ENCODE data around the gene ABR.
"Not testable (repeated sequence)": the region's sequence is repeated elsewhere in the genome, so short reads cannot be mapped to it uniquely, and the experiment has no call there.

The ABR gene

GRCh38 chr17:1136748-1137147 is 43.0 kb downstream of the ABR start:
- H3K4me3 Mint-ChIP-seq: no peak overlapping the region
- peaks cover 44% of the 10 kb centered on the region for H3K36me3 Mint-ChIP-seq (ENCODE audit: low read depth)
- no peaks in the 10 kb centered on the region for H3K9me3 Mint-ChIP-seq
- H3K4me1 Mint-ChIP-seq (ENCODE audit: low read depth): peaks cover 68% of the 10 kb centered on the region
- intact Hi-C loops (cut with micrococcal nuclease): no loop called here
- H3K27ac Mint-ChIP-seq: no peak overlapping the region
- H3K27me3 Mint-ChIP-seq: no peaks in the 10 kb centered on the region

- H3K27me3 Mint-ChIP-seq: no peaks in the 10 kb centered on the region
- peaks cover 68% of the 10 kb centered on the region for H3K4me1 Mint-ChIP-seq (ENCODE audit: low read depth)
- H3K4me3 Mint-ChIP-seq: no peak overlapping the region
- peaks cover 51% of the 10 kb centered on the region for H3K36me3 Mint-ChIP-seq (ENCODE audit: low read depth)
- intact Hi-C loops (cut with micrococcal nuclease): no loop called here
- H3K9me3 Mint-ChIP-seq: no peaks in the 10 kb centered on the region
- no peak overlapping the region for H3K27ac Mint-ChIP-seq
Measured at GRCh38 chr17:1134634-1135324, 45.0 kb downstream of the ABR start.

DNA sequence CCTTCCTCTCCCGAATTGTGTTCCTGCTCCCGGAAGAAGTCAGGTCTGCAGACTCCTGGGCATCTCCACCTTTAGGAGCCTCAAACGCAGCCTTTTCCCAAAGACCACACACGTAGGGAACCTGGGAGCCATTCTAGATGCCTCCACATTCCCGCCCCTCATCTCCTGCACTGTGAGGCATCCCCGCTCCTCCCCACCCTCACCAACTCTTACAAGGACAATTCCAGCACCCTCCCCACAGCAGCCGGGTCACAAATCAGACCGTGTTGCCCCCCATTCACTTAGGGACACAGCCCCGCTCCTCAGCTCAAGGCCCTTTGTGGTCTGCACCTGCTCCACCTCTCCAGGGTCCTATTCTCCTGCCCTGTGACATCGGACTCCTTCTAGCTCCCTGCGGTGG is 49.6 kb downstream of the ABR start:
- Mint-ChIP-seq H3K27me3 (no peaks in the 10 kb centered on the region), H3K9me3 (peaks cover 8% of the 10 kb centered on the region), H3K36me3 (ENCODE audit: low read depth) (peaks cover 77% of the 10 kb centered on the region), H3K4me1 (ENCODE audit: low read depth) (peaks cover 46% of the 10 kb centered on the region), H3K4me3 (no peak overlapping the region), H3K27ac (no peak overlapping the region)
- intact Hi-C loops (cut with micrococcal nuclease): no loop called here

- Mint-ChIP-seq H3K4me1 (ENCODE audit: low read depth) (peaks cover 49% of the 10 kb centered on the region), H3K36me3 (ENCODE audit: low read depth) (peaks cover 81% of the 10 kb centered on the region)
- H3K27me3 Mint-ChIP-seq; H3K9me3 Mint-ChIP-seq; intact Hi-C loops (cut with micrococcal nuclease); H3K27ac Mint-ChIP-seq; H3K4me3 Mint-ChIP-seq: not testable (repeated sequence)
Measured at GRCh38 chr17:1128463-1128862, 51.3 kb downstream of the ABR start.

DNA sequence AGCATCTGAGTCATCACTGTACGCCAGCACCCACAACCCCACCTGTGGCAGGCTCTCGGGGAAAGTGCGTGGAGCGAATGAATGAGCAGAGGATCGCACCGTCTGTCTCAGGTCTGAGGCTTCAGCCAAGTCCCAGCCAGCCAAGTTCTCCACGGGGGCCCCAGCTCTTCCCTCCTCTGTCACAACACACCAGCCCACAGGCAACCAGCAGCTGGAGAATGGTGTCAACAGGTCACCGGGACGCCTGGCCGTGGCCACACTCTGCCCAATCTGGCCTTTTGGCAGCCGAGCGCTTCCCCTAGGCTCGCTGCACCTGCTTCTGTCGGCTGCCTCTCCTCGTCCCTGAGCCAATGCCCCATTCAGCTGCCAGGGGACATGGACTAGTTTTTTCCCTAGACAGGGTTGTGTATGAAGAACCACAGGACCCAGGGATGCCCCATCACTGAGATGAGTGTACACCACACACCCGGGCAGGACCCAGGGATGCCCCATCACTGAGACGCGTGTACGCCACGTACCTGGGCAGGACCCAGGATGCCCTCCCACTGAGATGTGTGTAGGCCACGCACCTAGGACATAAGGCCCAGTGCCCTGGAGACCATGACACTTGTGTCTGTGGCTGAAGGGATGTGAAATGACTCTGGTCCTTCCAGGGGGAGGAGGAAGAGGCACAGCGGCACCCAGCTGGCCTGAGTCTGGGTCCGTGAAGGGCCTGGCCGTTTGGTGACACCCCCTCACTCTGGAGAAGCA is 52.8 kb downstream of the ABR start:
- Mint-ChIP-seq H3K4me3 (no peak overlapping the region), H3K4me1 (ENCODE audit: low read depth) (peaks cover 55% of the 10 kb centered on the region), H3K36me3 (ENCODE audit: low read depth) (peaks cover 83% of the 10 kb centered on the region), H3K27ac (no peak overlapping the region), H3K9me3 (peaks cover 8% of the 10 kb centered on the region), H3K27me3 (no peaks in the 10 kb centered on the region)
- intact Hi-C loops (cut with micrococcal nuclease): no loop called here

DNA sequence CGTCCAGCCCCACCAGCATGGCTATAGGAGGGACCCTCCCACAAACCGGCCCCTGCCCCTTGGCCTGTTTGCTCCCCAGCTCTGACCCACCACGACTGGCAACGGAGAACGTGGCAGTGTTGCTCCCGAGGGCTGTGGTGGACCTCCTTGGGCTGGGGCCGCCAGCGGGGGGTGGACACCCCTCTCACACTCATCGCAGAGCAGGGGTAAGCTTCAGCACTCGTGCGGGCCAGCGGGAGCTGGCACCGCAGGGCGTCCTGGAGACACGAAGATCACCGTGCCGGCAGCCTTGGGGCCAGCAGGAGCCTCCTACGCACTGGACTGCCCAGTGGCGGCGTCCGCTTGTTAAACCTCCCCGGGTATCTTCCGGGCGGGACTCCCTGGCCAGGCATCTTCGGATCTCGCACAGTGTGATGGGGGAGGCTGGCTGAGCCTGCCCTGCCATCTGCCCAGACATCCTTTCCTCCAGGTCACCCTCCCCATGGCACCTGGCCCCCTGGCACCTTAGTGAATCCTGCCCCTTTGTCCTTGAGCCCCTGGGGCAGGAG is 53.5 kb downstream of the ABR start:
- H3K4me1 Mint-ChIP-seq (ENCODE audit: low read depth): peaks cover 52% of the 10 kb centered on the region
- H3K27ac Mint-ChIP-seq: no peak overlapping the region
- H3K27me3 Mint-ChIP-seq: no peaks in the 10 kb centered on the region
- peaks cover 85% of the 10 kb centered on the region for H3K36me3 Mint-ChIP-seq (ENCODE audit: low read depth)
- peaks cover 8% of the 10 kb centered on the region for H3K9me3 Mint-ChIP-seq
- H3K4me3 Mint-ChIP-seq: no peak overlapping the region
- intact Hi-C loops (cut with micrococcal nuclease): no loop called here

DNA sequence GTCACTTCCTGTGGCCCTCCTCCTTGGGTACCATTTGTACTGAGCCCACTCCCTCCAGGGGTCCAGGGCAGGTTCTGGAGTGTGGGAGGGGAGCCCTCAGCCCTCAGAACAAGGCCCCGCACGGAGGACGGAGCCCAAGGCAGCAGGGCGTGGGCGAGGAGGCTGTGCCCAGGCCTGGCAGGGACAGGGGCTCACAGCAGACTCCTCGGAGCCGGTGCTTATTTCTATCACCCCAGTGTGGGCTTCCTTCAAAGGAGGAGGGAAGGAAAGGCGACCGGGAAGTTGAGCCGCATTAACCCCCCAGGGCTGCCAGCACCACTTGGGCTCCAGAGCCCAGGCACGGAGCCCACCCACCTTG is 54.0 kb downstream of the ABR start:
- Mint-ChIP-seq H3K27ac (no peak overlapping the region), H3K4me3 (no peak overlapping the region), H3K27me3 (no peaks in the 10 kb centered on the region), H3K4me1 (ENCODE audit: low read depth) (peaks cover 55% of the 10 kb centered on the region), H3K36me3 (ENCODE audit: low read depth) (peaks cover 89% of the 10 kb centered on the region), H3K9me3 (peaks cover 8% of the 10 kb centered on the region)
- intact Hi-C loops (cut with micrococcal nuclease): no loop called here

GRCh38 chr17:1124896-1125787 is 54.6 kb downstream of the ABR start:
- Mint-ChIP-seq H3K36me3 (ENCODE audit: low read depth) (peaks cover 87% of the 10 kb centered on the region), H3K9me3 (peaks cover 8% of the 10 kb centered on the region)
- intact Hi-C loops (cut with micrococcal nuclease): no loop called here

DNA sequence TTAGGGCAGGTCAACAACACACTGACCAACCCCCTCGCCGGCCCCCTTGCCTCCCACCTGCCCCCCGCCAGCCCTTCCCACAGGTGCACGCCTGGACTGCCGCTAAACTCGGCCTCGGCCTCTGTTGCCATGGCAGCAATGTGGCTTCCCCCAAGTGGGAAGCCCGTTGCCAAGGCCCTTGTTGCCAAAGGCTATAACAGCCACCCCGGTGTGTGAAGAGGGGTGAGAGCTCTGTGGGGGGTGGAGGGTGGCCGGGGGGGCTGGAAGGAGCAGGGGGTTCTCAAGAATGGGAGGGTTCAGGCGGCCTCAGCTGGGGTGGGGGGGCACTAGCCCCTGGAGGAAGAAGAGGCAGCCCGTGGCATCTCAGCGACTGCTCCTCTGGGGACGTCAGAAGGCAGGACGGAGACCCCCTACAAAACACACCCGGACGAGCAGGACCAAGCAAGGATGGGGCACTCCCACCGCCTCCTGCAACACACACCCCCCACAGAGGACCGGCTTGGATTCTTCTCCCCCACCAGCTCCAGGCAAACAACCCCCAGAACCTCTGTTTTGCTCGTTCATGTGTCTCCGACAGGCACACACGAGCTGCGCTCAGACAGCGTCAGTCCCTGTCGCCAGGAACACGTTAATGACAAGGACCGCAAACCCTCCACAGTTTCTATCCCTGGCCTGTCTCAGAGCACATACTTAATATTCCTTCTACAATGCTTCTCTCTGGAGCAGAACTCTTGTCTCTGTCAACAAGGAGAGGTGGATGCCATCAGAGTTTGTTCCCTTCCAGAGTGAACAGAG is 55.7 kb downstream of the ABR start:
- no peaks in the 10 kb centered on the region for H3K27me3 Mint-ChIP-seq
- peaks cover 85% of the 10 kb centered on the region for H3K36me3 Mint-ChIP-seq (ENCODE audit: low read depth)
- intact Hi-C loops (cut with micrococcal nuclease): loop anchor here (2.0 kb wide), 1 partner anchor 63 kb away; no protein-coding TSS in a partner anchor

More at GRCh38 chr17:1124896-1125787, 54.6 kb downstream of the ABR start:
- Mint-ChIP-seq H3K4me3 (no peak overlapping the region), H3K4me1 (ENCODE audit: low read depth) (peaks cover 49% of the 10 kb centered on the region), H3K27me3 (no peaks in the 10 kb centered on the region), H3K27ac (no peak overlapping the region)

DNA sequence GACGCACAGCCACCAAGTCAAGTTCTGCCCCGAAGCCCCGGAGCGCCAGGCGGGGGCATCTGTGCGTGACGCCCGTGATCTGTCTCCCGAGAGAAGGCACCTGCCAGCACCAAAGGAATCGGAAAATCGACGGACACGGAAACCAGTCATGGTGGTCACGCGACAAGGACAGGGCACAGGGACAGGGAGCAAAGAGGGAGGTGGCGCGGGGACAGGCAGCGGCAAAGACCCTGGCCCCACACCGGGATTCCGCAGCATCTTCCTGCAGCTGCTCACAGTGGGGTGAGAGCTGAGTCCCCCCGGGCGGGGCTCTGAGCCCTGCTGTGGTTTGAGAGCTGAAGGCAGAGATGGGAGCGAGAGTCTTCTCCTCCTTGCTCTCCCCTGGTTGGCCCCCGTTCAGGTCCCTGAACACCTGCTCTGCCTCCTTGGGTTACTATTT is 56.4 kb downstream of the ABR start:
- Mint-ChIP-seq H3K4me3 (no peak overlapping the region), H3K27me3 (no peaks in the 10 kb centered on the region)
- intact Hi-C loops (cut with micrococcal nuclease): loop anchor here (2.0 kb wide), 1 partner anchor 63 kb away; no protein-coding TSS in a partner anchor

More for the DNA sequence above, 55.7 kb downstream of the ABR start:
- Mint-ChIP-seq H3K9me3 (peaks cover 5% of the 10 kb centered on the region), H3K27ac (peak overlapping the region; percentile 10), H3K4me3 (no peak overlapping the region), H3K4me1 (ENCODE audit: low read depth) (peaks cover 46% of the 10 kb centered on the region)

GRCh38 chr17:1122533-1123392 is 57.0 kb downstream of the ABR start:
- Mint-ChIP-seq H3K36me3 (ENCODE audit: low read depth) (peaks cover 71% of the 10 kb centered on the region), H3K4me3 (no peak overlapping the region), H3K4me1 (ENCODE audit: low read depth) (peaks cover 37% of the 10 kb centered on the region), H3K9me3 (no peaks in the 10 kb centered on the region), H3K27me3 (no peaks in the 10 kb centered on the region), H3K27ac (no peak overlapping the region)
- intact Hi-C loops (cut with micrococcal nuclease): loop anchor here (2.0 kb wide), 1 partner anchor 64 kb away; no protein-coding TSS in a partner anchor

More for the DNA sequence above, 56.4 kb downstream of the ABR start:
- Mint-ChIP-seq H3K9me3 (no peaks in the 10 kb centered on the region), H3K36me3 (ENCODE audit: low read depth) (peaks cover 78% of the 10 kb centered on the region), H3K27ac (peak overlapping the region; percentile 10), H3K4me1 (ENCODE audit: low read depth) (peaks cover 42% of the 10 kb centered on the region)

DNA sequence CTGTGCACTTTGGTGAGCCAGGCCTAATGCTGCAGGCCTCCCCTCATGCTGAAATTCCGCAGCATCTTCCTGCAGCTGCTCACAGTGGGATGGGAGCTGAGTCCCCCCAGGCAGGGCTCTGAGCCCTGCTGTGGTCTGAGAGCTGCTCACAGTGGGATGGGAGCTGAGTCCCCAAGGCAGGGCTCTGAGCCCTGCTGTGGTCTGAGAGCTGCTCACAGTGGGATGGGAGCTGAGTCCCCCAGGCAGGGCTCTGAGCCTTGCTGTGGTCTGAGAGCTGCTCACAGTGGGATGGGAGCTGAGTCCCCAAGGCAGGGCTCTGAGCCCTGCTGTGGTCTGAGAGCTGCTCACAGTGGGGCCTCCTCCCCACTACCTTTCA is 58.4 kb downstream of the ABR start:
- H3K9me3 Mint-ChIP-seq; H3K27me3 Mint-ChIP-seq; H3K27ac Mint-ChIP-seq; H3K4me3 Mint-ChIP-seq; intact Hi-C loops (cut with micrococcal nuclease): not testable (repeated sequence)
- Mint-ChIP-seq H3K4me1 (ENCODE audit: low read depth) (peaks cover 39% of the 10 kb centered on the region), H3K36me3 (ENCODE audit: low read depth) (peaks cover 64% of the 10 kb centered on the region)

All from dendritic cell treated with granulocyte-macrophage colony-stimulating factor and Interleukin-4, amounts not matched to agents 40 ng/mL and 50 ng/mL, for 4 days (primary cell).